ENCODE data around the gene TENM3.

DNA sequence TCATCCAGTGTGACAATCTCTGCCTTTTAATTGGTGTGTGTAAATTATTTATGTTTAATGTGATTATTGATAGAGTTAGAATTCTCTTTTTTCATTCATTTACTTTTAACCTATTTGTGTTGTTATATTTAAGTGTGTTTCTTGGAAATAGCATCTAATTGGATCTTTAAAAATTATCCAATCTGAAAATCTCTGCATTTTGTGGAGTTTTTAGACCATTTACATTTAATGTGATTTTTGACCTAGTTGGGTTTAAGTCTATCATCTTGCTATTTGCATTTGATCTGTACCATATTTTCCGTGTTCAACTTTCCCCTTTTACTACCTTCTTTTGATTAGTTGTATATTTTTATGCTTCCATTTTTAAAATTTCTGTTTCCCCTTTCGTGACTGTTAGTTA lies 71.3 kb downstream of the TENM3 start:
- TF ChIP-seq GATA2 (IDR thresholded peaks at IDR 0.05; ENCODE audit: low read depth, low read length): no peak
- TF ChIP-seq GATA3 (IDR thresholded peaks at IDR 0.05; ENCODE audit: low read depth, low read length): no peak

Data from SH-SY5Y (cell line).